ENCODE results near the gene COPS6.

The COPS6 gene

GRCh38 chr7:100088621-100089457 lies at the start of gene COPS6:
Gene COPS6 (plus strand): TSS chr7:100088969. CDS start chr7:100088991, 22 bp downstream.
- peaks cover 9% of the 10 kb centered on the region for H3K4me1 Mint-ChIP-seq
- peak within 1 kb of the TSS; percentile 84 for H3K4me3 Mint-ChIP-seq
- H3K9me3 Mint-ChIP-seq: no peaks in the 10 kb centered on the region
- H3K27me3 Mint-ChIP-seq: no peaks in the 10 kb centered on the region
- H3K36me3 Mint-ChIP-seq (ENCODE audit: insufficient read depth): peaks cover 40% of the 10 kb centered on the region
- peak within 1 kb of the TSS; percentile 78 for H3K27ac Mint-ChIP-seq (ENCODE audit: low read depth)
- DNase-seq (ENCODE audit: low spot score in 2 of 2) (peak; percentile 76 to 80), ATAC-seq (replicated peaks; ENCODE audit: extremely low read depth, poor library complexity, severe bottlenecking) (peak; percentile 72)

GRCh38 chr7:100040575-100040974 lies 48.2 kb upstream of the COPS6 start:
- DNase-seq (ENCODE audit: low spot score in 2 of 2): no peak
- peaks cover 5% of the 10 kb centered on the region for H3K36me3 Mint-ChIP-seq (ENCODE audit: insufficient read depth)
- no peaks in the 10 kb centered on the region for H3K9me3 Mint-ChIP-seq
- no peak overlapping the region for H3K4me3 Mint-ChIP-seq
- no peak overlapping the region for H3K27ac Mint-ChIP-seq (ENCODE audit: low read depth)
- no peaks in the 10 kb centered on the region for H3K27me3 Mint-ChIP-seq
- ATAC-seq (replicated peaks; ENCODE audit: extremely low read depth, poor library complexity, severe bottlenecking): no peak
- peaks cover 5% of the 10 kb centered on the region for H3K4me1 Mint-ChIP-seq

GRCh38 chr7:100044718-100045117 lies 44.1 kb upstream of the COPS6 start:
- DNase-seq (ENCODE audit: low spot score in 2 of 2): no peak
- Mint-ChIP-seq H3K4me3 (no peak overlapping the region), H3K4me1 (peaks cover 5% of the 10 kb centered on the region), H3K9me3 (no peaks in the 10 kb centered on the region), H3K27ac (ENCODE audit: low read depth) (no peak overlapping the region), H3K36me3 (ENCODE audit: insufficient read depth) (no peaks in the 10 kb centered on the region), H3K27me3 (no peaks in the 10 kb centered on the region)
- ATAC-seq (replicated peaks; ENCODE audit: extremely low read depth, poor library complexity, severe bottlenecking): no peak

- DNase-seq (ENCODE audit: low spot score in 2 of 2): no peak
- Mint-ChIP-seq H3K27ac (ENCODE audit: low read depth) (peak overlapping the region; percentile 26), H3K36me3 (ENCODE audit: insufficient read depth) (peaks cover 2% of the 10 kb centered on the region), H3K27me3 (no peaks in the 10 kb centered on the region), H3K4me3 (peak overlapping the region; percentile 47), H3K4me1 (peaks cover 15% of the 10 kb centered on the region), H3K9me3 (no peaks in the 10 kb centered on the region)
- ATAC-seq (replicated peaks; ENCODE audit: extremely low read depth, poor library complexity, severe bottlenecking): no peak
These were observed 40.1 kb upstream of the COPS6 start for GRCh38 chr7:100048680-100049079.

- peaks cover 3% of the 10 kb centered on the region for H3K36me3 Mint-ChIP-seq (ENCODE audit: insufficient read depth)
- H3K9me3 Mint-ChIP-seq: no peaks in the 10 kb centered on the region
- H3K4me1 Mint-ChIP-seq: peaks cover 13% of the 10 kb centered on the region
- H3K27ac Mint-ChIP-seq (ENCODE audit: low read depth): peak within 1 kb of the TSS; percentile 92
- peak within 1 kb of the TSS; percentile 88 for H3K4me3 Mint-ChIP-seq
- peak; percentile 82 for ATAC-seq (replicated peaks; ENCODE audit: extremely low read depth, poor library complexity, severe bottlenecking)
- no peaks in the 10 kb centered on the region for H3K27me3 Mint-ChIP-seq
- peak; percentile 65 to 66 for DNase-seq (ENCODE audit: low spot score in 2 of 2)
These were observed 39.1 kb upstream of the COPS6 start, which contains the start of gene ZSCAN21 for GRCh38 chr7:100049441-100050291. Gene ZSCAN21 (plus strand): TSS chr7:100049774. CDS start chr7:100057007, 7,233 bp downstream.

GRCh38 chr7:100051611-100052010 lies 37.2 kb upstream of the COPS6 start:
- ATAC-seq (replicated peaks; ENCODE audit: extremely low read depth, poor library complexity, severe bottlenecking) (no peak), DNase-seq (ENCODE audit: low spot score in 2 of 2) (no peak)
- Mint-ChIP-seq H3K4me3 (peak overlapping the region; percentile 38), H3K27me3 (no peaks in the 10 kb centered on the region), H3K36me3 (ENCODE audit: insufficient read depth) (peaks cover 5% of the 10 kb centered on the region), H3K4me1 (peaks cover 11% of the 10 kb centered on the region), H3K9me3 (no peaks in the 10 kb centered on the region), H3K27ac (ENCODE audit: low read depth) (no peak overlapping the region)

- Mint-ChIP-seq H3K4me3 (no peak overlapping the region), H3K27me3 (no peaks in the 10 kb centered on the region), H3K9me3 (no peaks in the 10 kb centered on the region), H3K4me1 (peaks cover 11% of the 10 kb centered on the region), H3K27ac (ENCODE audit: low read depth) (no peak overlapping the region), H3K36me3 (ENCODE audit: insufficient read depth) (peaks cover 8% of the 10 kb centered on the region)
- ATAC-seq (replicated peaks; ENCODE audit: extremely low read depth, poor library complexity, severe bottlenecking): no peak
- no peak for DNase-seq (ENCODE audit: low spot score in 2 of 2)
These were observed 35.6 kb upstream of the COPS6 start for GRCh38 chr7:100053215-100053614.

GRCh38 chr7:100057006-100057405 lies 31.8 kb upstream of the COPS6 start:
- peaks cover 14% of the 10 kb centered on the region for H3K36me3 Mint-ChIP-seq (ENCODE audit: insufficient read depth)
- no peak for DNase-seq (ENCODE audit: low spot score in 2 of 2)
- no peaks in the 10 kb centered on the region for H3K4me1 Mint-ChIP-seq
- H3K4me3 Mint-ChIP-seq: no peak overlapping the region
- no peaks in the 10 kb centered on the region for H3K9me3 Mint-ChIP-seq
- H3K27ac Mint-ChIP-seq (ENCODE audit: low read depth): no peak overlapping the region
- H3K27me3 Mint-ChIP-seq: no peaks in the 10 kb centered on the region
- ATAC-seq (replicated peaks; ENCODE audit: extremely low read depth, poor library complexity, severe bottlenecking): no peak

GRCh38 chr7:100059251-100059739 lies 29.5 kb upstream of the COPS6 start:
- ATAC-seq (replicated peaks; ENCODE audit: extremely low read depth, poor library complexity, severe bottlenecking): no peak
- H3K4me3 Mint-ChIP-seq: no peak overlapping the region
- H3K36me3 Mint-ChIP-seq (ENCODE audit: insufficient read depth): peaks cover 13% of the 10 kb centered on the region
- H3K27ac Mint-ChIP-seq (ENCODE audit: low read depth): no peak overlapping the region
- H3K27me3 Mint-ChIP-seq: no peaks in the 10 kb centered on the region
- no peak for DNase-seq (ENCODE audit: low spot score in 2 of 2)
- no peaks in the 10 kb centered on the region for H3K9me3 Mint-ChIP-seq
- no peaks in the 10 kb centered on the region for H3K4me1 Mint-ChIP-seq

- peaks cover 11% of the 10 kb centered on the region for H3K36me3 Mint-ChIP-seq (ENCODE audit: insufficient read depth)
- no peaks in the 10 kb centered on the region for H3K27me3 Mint-ChIP-seq
- H3K4me3 Mint-ChIP-seq: no peak overlapping the region
- ATAC-seq (replicated peaks; ENCODE audit: extremely low read depth, poor library complexity, severe bottlenecking): no peak
- DNase-seq (ENCODE audit: low spot score in 2 of 2): no peak
- H3K27ac Mint-ChIP-seq (ENCODE audit: low read depth): peak overlapping the region; percentile 32
- no peaks in the 10 kb centered on the region for H3K9me3 Mint-ChIP-seq
- no peaks in the 10 kb centered on the region for H3K4me1 Mint-ChIP-seq
These were observed 27.1 kb upstream of the COPS6 start for GRCh38 chr7:100061518-100062193.

- ATAC-seq (replicated peaks; ENCODE audit: extremely low read depth, poor library complexity, severe bottlenecking) (no peak), DNase-seq (ENCODE audit: low spot score in 2 of 2) (no peak)
- Mint-ChIP-seq H3K27me3 (no peaks in the 10 kb centered on the region), H3K9me3 (no peaks in the 10 kb centered on the region), H3K4me3 (no peak overlapping the region), H3K36me3 (ENCODE audit: insufficient read depth) (peaks cover 8% of the 10 kb centered on the region), H3K27ac (ENCODE audit: low read depth) (no peak overlapping the region), H3K4me1 (no peaks in the 10 kb centered on the region)
These were observed 25.4 kb upstream of the COPS6 start for GRCh38 chr7:100063376-100063775.

GRCh38 chr7:100064162-100064561 lies 24.6 kb upstream of the COPS6 start:
- no peaks in the 10 kb centered on the region for H3K27me3 Mint-ChIP-seq

More at GRCh38 chr7:100064162-100064561, 24.6 kb upstream of the COPS6 start:
- Mint-ChIP-seq H3K4me1 (no peaks in the 10 kb centered on the region), H3K9me3 (no peaks in the 10 kb centered on the region), H3K4me3 (no peak overlapping the region), H3K27ac (ENCODE audit: low read depth) (no peak overlapping the region), H3K36me3 (ENCODE audit: insufficient read depth) (peaks cover 8% of the 10 kb centered on the region)
- DNase-seq (ENCODE audit: low spot score in 2 of 2) (no peak), ATAC-seq (replicated peaks; ENCODE audit: extremely low read depth, poor library complexity, severe bottlenecking) (no peak)
